Measurements from ENCODE around the gene WNT5B. TPM values are rescaled to one million over a fixed set of nuclear protein-coding genes. Genes with fewer than 3 reads are reported as not detected.
"Not testable (repeated sequence)": the region's sequence is repeated elsewhere in the genome, so short reads cannot be mapped to it uniquely, and the experiment has no call there.

Gene WNT5B
- polyA plus RNA-seq, 1 of the 3 experiments (the other 2 are of a cell fraction), result 29.3 TPM

- Histone ChIP-seq H3K36me3 (replicated peaks in 1 of 2; ENCODE audit: control insufficient read depth in 1 of 2, insufficient read depth in 2 of 2, low read length in 1 of 2) (no peaks in the 10 kb centered on the region), H3K27ac (ENCODE audit: low read depth in 2 of 2, low read length in 1 of 2) (no peak overlapping the region), H3K9me2 (no peaks in the 10 kb centered on the region), H3K79me2 (ENCODE audit: insufficient read depth) (peaks cover 89% of the 10 kb centered on the region), H3K4me3 (ENCODE audit: low read depth in 2 of 2, low read length in 1 of 2) (no peak overlapping the region), H3F3A (replicated peaks; ENCODE audit: insufficient read depth) (peaks cover 4% of the 10 kb centered on the region), H3K9me3 (no peaks in the 10 kb centered on the region), H3K4me2 (no peak overlapping the region), H2AFZ (ENCODE audit: low read depth) (no peak overlapping the region), H3K27me3 (ENCODE audit: insufficient read depth) (no peaks in the 10 kb centered on the region), H3K4me1 (ENCODE audit: control insufficient read depth in 1 of 2, insufficient read depth in 2 of 2, low read depth in 1 of 2, low read length in 1 of 2) (peaks cover 6 to 14% of the 10 kb centered on the region in 2 experiments), H3K9ac (no peak overlapping the region), H4K20me1 (ENCODE audit: insufficient read depth) (peaks cover 1% of the 10 kb centered on the region)
- no peak for DNase-seq
- ChIA-PET POLR2A (no interaction called here), CTCF (interaction anchor here (0.9 to 1.6 kb wide), 3 partner anchors 11 to 36 kb away, joined by 4 read pairs; no protein-coding TSS in a partner anchor)
- TF ChIP-seq FOXM1 (IDR thresholded peaks at IDR 0.05; ENCODE audit: low read depth), result no peak
- no peak for TF ChIP-seq GABPA (IDR thresholded peaks at IDR 0.05; ENCODE audit: low read depth)
- TF ChIP-seq RAD21 (IDR thresholded peaks at IDR 0.05; ENCODE audit: low read length), result no peak
- no peak for TF ChIP-seq SIN3A (IDR thresholded peaks at IDR 0.05; ENCODE audit: borderline replicate concordance, low read depth, low read length)
- no peak for TF ChIP-seq POLR2AphosphoS5 (IDR thresholded peaks at IDR 0.05; ENCODE audit: low read depth, low read length)
- no peak for TF ChIP-seq FOSL2 (IDR thresholded peaks at IDR 0.05; ENCODE audit: borderline replicate concordance, low read depth)
- TF ChIP-seq GATA2 (CRISPR knock-in tag; IDR thresholded peaks at IDR 0.05), result no peak
- TF ChIP-seq PBX3 (IDR thresholded peaks at IDR 0.05), result no peak
- no peak for TF ChIP-seq RXRA (IDR thresholded peaks at IDR 0.05; ENCODE audit: borderline replicate concordance, low read depth)
- no peak for TF ChIP-seq FOXJ3 (CRISPR knock-in tag; IDR thresholded peaks at IDR 0.05)
- no peak for TF ChIP-seq CHD2 (IDR thresholded peaks at IDR 0.05; ENCODE audit: low read length, partially characterized antibody)
- TF ChIP-seq MAX (IDR thresholded peaks at IDR 0.05; ENCODE audit: low read depth), result no peak
- no peak for TF ChIP-seq EZH2phosphoT487 (IDR thresholded peaks at IDR 0.05; ENCODE audit: borderline replicate concordance, low read depth)
- TF ChIP-seq YY1 (IDR thresholded peaks at IDR 0.05; ENCODE audit: low read depth), result no peak
- no peak for TF ChIP-seq USF1 (IDR thresholded peaks at IDR 0.05; ENCODE audit: borderline replicate concordance, low read depth)
- no peak for TF ChIP-seq REST (IDR thresholded peaks at IDR 0.05; ENCODE audit: low read depth, low read length)
- TF ChIP-seq ZBTB33 (IDR thresholded peaks at IDR 0.05; ENCODE audit: borderline replicate concordance, low read depth), result no peak
- no peak for TF ChIP-seq NRF1 (IDR thresholded peaks at IDR 0.05; ENCODE audit: low read depth, low read length)
- no peak for TF ChIP-seq TEAD4 (IDR thresholded peaks at IDR 0.05; ENCODE audit: borderline replicate concordance, insufficient read depth)
- WGBS (ENCODE audit: low lambda C conversion rate), result 95% methylated on average over 3 of the region's 3 CpGs
Observed at GRCh38 chr12:1598757-1599156, 30.3 kb upstream of the WNT5B start.

- H3K27me3 ChIP-seq (ENCODE audit: insufficient read depth); H3K27ac ChIP-seq (ENCODE audit: low read depth in 2 of 2, low read length in 1 of 2); H2AFZ ChIP-seq (ENCODE audit: low read depth); H3K9me2 ChIP-seq; H3K4me2 ChIP-seq; H3K4me3 ChIP-seq (ENCODE audit: low read depth in 2 of 2, low read length in 1 of 2); H3K9ac ChIP-seq; DNase-seq; H4K20me1 ChIP-seq (ENCODE audit: insufficient read depth); H3K36me3 ChIP-seq (replicated peaks in 1 of 2; ENCODE audit: control insufficient read depth in 1 of 2, insufficient read depth in 2 of 2, low read length in 1 of 2); H3K9me3 ChIP-seq: not testable (repeated sequence)
- CTCF ChIA-PET, result interaction anchor here (0.8 to 3.4 kb wide), 9 partner anchors 8 to 510 kb away, joined by 3 to 28 read pairs (median 4); partner anchors contain the start of genes FBXL14 and WNT5B
- H3K4me1 ChIP-seq (ENCODE audit: control insufficient read depth in 1 of 2, insufficient read depth in 2 of 2, low read depth in 1 of 2, low read length in 1 of 2), result peaks cover 9 to 16% of the 10 kb centered on the region in 2 experiments; a peak in 3 of 4 replicates
- 88% methylated on average over 9 of the region's 9 CpGs for WGBS (ENCODE audit: low lambda C conversion rate)
- POLR2A ChIA-PET, result interaction anchor here (1.0 kb wide), 1 partner anchor 8 kb away, joined by 4 read pairs; the partner anchor contains the start of gene FBXL14
- peaks cover 35% of the 10 kb centered on the region for H3F3A ChIP-seq (replicated peaks; ENCODE audit: insufficient read depth)
- H3K79me2 ChIP-seq (ENCODE audit: insufficient read depth), result peaks cover 84% of the 10 kb centered on the region
Observed at GRCh38 chr12:1602706-1603105, 26.3 kb upstream of the WNT5B start.

Data from SK-N-SH (cell line).